NCI-H187 (cell line): ENCODE measurements around the gene RPS6KA2.
"Not testable (repeated sequence)": the region's sequence is repeated elsewhere in the genome, so short reads cannot be mapped to it uniquely, and the experiment has no call there.

ENCODE experiments used
- DNase-seq, 2 experiments: peaks; one replicate each; lab custom pipeline; 2025; lab: John Stamatoyannopoulos, UW

Gene RPS6KA2

DNA sequence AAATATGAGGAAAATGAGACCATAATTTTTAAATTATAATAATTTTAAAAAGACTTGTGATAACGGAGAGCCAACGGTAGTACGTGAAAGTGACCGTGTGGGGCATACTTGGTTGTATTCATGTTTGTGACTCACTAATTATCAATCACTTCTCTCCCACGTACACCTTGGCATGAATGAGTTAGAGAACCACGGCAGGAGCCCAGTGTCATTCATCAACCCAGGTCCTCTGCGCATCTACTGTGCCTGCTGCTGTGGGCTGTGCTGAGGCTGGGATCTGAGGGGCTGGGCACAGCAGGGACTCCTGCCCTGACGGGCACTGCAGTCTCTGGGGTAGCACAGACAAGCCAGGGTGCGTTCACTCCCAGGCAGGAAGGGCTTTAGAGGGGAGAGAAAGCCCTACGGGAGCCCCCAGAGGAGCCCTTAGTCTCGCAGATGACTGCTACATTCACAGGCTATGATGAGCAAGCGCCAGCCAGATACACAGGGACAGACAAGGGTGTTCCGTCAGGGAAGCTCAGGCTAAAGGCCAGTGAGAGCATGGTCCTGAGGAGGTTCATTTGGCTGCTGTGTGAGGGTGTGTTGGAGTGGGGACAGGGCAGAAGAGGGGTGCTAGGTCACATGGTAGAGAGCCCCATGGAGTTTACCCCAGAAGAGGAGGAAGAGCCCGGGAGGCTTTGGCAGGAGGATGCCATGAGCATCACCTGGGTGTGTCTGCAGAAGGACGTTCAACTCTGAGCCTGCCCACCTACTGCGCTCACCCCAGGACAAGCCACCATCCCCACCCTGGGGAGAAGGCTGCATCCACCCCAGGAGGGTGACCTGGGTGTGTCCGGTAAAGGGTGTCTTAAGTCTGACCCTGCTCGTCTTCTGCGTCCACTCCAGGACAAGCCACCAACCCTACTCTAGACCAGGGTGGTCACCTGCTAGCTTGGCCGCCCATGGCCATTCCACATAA, 8.2 kb upstream of the RPS6KA2 start:
- DNase-seq: no peak

DNA sequence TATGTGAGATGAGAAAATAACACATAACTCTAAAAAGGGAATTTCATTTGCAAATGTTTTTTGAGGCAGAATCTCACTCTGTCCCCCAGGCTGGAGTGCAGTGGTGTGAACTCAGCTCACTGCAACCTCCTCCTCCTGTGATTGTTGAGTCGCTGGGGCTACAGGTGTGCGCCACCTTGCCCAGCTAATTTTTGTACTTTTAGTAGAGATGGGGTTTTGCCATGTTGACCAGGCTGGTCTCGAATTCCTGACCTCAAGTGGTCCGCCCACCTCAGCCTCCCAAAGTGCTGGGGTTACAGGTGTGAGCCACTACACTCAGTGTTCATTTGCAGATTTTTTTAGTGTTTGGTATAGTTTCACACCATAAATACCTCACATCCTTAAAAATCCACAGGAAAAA, 7.5 kb upstream of the RPS6KA2 start:
- not testable (repeated sequence) for DNase-seq

DNA sequence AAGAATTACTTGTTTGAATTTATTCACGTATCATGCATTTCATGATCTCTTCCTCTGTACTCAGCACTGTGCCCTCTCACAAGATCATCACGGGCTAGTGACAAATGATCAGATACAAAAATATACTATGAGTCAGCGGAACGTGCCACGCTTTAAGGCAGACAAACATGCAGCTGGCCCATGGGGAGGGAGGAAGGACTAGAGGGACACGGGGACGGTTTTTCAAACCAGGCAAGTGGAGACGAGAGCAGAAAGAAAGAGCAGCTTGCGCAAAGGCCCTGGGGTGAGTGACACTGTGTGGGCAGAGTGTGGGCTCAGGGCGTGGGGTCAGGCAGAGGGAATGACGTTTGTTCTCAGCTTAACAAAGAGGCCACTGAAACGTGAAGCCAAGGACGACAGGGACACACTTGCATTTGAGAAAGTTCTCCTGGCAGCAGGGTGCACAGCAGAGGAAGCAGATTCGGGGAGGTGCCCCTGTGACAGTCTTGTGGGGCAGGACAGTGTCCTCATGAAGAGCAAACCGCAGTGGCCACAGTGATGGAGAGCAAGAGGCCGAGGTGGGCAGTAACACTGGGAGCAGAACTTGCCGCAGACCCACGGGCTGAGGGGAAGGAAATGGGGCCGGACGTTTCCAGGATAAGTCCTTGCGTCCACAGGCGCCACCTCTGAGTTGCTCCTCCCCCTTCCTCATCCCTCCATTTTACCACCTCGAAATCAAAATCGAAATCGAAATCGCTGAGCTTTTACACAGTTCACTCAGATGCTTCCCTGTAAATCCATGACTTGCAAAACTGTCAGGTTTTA, 6.9 kb upstream of the RPS6KA2 start:
- no peak for DNase-seq

DNA sequence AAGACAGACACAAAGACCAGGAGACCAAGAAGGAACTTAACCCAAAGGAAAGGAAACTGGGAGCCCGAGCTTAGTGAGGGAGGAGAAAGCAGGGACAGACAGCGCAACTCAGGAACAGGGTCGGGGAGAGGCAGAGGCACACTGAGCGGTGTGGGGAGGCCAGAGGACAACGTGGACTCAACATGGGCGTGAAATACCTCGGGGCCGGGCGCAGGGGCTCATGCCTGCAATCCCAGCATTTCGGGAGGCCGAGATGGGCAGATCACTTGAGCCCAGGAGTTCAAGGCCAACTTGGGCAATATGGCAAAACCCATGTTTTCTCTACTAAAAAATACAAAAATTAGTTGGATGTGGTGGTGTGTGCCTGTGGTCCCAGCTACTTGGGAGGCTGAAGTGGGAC, 5.7 kb upstream of the RPS6KA2 start:
- no peak for DNase-seq

DNA sequence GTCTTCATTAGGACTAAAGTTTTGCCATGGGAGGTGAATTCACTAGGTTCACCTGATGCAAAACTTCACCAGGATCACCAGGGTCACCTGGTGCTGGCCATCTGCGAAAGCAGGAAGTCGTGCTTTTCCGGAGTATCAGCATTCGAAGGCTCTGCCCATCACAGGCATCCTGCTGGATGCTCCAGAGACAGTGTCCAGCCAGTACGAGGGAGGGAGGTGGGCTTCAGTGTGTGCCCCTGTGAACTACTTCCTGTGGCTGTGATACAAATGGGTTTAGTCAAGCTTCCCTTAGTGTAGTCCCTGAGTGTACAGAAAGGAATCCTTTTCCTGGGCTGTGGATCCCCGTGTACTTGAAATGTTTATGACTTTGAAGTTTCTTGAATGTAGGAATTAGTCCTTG, 3.4 kb upstream of the RPS6KA2 start:
- DNase-seq: no peak

DNA sequence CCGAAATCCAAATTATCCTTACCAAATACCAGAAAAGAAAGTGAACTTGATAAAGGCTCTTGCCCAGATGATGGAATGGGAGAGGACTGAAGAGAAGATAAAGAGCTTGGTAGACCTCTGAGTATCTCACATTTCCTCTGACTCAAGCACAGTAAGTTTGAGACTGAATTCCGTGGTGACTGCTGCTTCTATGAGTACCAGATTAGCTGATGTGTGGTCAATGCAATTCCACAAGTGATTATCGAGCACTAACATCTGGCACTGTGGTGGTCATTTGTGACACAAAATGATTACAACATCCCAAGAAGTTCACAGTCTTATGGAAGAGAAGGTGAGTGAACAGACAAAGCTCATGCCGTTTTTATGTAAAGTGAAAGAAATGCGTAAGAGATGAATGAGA, 2.6 kb upstream of the RPS6KA2 start:
- no peak for DNase-seq

DNA sequence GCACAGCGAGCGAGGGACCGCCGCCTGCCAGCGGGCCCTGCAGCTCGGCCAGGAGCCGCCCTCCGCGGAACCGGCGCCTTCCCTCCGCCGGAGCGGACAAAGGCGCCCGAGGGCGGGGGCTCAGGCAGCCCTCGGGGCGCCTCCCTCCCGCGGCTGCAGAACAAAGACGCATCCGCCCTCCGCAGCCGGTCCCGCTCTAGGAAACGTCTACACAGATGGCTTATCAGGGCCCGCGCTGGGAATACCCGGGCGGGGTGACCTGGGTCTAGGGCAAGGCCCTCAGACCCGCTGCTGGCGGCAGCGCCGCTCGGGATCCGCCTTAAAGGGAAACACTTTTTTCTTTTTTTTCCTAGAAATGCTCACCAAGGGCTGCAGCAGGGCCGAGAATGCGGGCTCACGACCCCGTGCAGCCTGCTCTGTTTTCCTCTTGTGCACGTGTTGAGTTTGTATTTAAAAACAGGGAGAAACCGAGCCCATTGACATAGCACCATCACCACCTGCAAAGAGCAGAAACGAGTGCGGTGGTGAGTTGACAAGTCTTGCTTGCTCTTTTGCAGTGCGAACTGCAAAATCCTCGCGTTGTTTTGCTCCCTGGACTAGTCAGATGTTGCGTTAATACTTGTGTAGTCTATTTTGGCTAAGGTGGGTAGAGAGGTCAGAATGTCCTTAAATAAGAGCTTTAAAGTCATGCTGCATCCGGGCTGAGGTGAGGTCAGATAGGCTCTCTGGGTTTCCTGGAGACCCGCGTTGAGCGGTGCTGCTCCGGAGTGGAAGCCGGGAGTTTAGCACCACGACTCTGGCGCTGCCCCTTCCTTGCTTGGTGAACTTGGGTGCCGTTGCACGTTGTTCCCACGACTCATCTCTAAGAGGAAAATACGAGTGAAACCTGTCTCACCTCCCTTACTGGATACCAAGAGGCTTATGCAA, 1.1 kb upstream of the RPS6KA2 start:
- DNase-seq: peak; percentile 28 to 58

DNA sequence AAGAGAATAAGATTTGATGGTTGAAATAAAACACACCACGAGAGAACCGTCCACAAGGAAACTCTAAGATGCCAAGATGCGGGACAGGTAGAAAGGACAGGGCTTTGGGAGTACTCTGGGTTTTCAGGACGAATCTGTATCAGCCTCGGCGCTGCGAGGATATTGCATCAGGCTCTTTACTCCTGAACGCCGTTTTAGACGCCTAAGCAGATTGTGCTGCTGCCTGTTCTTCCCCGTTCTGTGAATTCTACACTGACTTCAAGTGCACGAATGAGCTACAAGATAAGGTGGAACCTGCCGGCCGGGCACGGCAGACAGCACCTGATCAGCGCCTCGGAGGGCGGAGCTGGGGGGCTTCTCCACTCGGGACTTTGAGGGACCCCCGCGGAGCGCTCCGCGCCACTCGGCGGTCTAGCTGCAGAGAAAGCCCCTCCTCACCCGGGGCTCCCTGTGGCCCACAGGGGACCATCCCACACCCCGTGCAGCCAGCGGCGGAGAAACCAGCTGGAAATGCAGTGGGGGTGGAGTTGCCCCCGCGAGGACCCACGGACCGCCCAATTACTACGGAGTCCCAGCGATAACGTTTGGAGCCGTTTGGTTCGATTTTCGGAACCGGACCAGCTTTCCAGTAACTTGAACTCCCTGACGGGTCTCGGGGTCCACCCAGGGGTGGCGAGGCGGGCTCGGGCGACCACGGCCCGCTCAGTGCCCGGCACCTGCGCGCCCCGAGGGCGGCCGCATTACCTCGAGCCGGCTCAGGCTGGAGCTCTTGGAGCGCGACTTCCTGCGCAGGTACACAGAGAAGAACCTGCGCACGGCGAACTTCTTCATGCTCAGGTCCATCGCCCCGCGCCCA, 646 bp downstream of the RPS6KA2 start:
- DNase-seq: no peak

DNA sequence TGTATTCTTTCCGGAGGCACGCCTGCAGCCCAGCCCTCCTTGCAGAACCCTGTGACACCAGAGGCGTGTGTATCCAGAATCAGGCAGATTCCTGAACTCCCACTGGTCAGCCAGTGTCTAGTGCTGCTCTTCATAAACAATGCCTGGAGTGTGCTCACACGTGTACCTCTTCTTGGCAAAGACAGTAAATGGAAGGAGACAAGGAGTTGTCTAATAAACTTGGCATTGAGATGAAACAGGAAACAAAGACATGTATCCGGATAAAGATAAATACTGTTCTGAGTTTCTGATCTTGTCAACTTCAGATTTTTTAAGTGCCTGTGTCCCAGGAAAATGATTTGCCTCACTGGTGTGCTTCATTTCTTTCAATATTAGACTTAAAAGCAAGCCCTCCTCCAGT, 1.7 kb downstream of the RPS6KA2 start:
- no peak for DNase-seq

DNA sequence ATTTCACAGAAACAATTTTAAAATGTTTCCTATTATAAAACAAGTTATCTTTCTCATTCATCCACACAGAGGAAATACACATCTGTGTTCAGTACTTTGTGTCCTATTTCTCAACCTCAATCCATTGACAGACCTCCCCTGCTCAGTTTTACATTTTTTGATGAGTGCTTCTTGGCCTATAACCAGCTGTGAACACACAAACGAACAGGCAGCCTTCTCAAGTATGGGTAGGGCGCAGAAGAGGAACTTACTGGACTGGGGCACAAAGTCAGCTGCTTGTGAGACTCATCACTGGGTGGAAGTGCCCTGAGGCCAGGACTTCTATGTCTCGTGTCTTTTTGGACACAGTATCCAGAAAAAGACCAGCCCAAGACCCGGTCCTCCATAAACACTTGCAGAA, 2.8 kb downstream of the RPS6KA2 start:
- no peak for DNase-seq

DNA sequence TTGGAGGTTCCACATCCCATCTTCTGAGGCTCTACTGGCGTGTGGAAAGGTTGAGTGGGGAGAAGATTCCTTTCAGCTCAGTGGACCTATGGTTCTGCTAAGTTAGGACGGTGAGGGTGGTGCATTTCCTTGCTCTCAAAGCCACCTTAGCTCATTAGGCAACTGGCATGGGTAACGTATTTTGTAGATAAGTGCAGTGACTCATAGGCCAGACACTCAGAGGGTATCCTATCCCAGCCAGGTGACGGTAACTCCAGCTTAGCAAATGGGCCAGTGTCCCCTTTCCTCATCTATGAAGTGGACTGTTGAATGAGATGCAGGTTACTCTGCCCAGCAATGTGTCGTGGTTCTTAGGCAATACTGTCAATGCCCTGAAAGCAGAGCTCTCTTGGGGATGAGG, 3.7 kb downstream of the RPS6KA2 start:
- DNase-seq: no peak

DNA sequence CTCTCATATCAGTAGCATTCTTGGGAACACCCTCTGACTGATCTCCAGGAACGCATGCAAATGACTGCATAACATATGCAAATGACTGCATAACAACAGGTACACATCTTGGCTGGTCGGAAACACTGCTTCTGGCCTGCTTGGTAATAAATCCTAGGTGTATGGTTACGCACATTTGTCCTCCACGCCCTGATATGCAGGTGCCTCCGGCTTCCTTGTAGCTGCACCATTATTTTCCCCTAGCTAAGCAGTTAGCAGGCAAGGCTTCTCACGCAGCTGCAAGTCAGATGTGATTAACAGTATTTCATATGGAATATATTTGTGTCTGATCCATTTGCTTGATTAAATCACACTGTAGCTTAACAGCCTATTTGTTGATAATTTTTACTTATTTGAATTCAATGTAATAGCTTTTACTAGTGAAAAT, 5.9 kb downstream of the RPS6KA2 start:
- no peak for DNase-seq

DNA sequence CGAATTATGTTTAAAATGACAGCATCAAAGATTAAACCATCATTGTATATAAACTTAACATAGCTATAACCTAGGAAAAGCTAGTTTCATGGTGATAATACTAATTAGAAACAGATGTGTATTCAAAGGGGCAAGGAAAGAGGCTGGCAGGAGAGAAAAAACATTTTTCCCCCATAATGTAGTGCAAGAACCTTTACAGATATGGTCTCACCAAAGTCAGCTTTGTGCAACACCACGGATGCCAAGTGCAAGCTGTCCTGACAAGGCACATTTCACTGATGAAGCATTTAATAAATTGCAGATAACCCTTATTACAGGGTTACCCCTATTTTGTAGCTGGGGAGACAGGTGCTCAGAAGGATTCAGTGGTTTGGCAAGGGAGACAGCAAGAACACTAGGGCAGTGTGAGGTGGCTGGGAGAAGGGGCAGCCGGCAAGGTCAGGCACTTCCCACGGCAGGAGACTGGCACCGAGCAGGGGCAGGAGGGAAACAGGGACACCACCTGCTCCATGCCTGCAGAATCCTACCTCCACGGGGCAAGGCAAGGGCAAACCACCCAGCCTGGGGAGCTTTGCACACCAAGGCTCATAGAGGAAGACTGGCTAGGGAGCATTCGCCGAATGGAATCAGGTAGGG, 6.5 kb downstream of the RPS6KA2 start:
- DNase-seq: no peak

DNA sequence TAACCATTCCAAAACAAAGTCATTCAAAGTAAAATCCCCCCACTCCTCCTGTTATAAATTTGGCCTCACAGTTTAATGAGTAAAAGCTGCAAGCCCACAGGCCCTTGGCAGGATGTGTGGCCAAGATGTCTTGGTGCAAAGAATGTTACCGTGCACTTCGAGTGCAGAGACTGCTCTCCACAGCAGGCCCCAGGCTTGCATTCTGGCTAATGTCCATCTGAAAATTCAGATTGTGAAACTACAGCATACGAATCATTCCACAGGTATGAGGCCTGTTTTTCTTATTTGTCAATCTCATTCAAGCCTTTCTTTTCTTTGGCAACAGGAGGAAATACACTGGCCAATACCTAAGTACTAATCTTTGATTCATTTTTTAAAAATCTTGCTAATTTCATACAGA, 7.1 kb downstream of the RPS6KA2 start:
- no peak for DNase-seq

DNA sequence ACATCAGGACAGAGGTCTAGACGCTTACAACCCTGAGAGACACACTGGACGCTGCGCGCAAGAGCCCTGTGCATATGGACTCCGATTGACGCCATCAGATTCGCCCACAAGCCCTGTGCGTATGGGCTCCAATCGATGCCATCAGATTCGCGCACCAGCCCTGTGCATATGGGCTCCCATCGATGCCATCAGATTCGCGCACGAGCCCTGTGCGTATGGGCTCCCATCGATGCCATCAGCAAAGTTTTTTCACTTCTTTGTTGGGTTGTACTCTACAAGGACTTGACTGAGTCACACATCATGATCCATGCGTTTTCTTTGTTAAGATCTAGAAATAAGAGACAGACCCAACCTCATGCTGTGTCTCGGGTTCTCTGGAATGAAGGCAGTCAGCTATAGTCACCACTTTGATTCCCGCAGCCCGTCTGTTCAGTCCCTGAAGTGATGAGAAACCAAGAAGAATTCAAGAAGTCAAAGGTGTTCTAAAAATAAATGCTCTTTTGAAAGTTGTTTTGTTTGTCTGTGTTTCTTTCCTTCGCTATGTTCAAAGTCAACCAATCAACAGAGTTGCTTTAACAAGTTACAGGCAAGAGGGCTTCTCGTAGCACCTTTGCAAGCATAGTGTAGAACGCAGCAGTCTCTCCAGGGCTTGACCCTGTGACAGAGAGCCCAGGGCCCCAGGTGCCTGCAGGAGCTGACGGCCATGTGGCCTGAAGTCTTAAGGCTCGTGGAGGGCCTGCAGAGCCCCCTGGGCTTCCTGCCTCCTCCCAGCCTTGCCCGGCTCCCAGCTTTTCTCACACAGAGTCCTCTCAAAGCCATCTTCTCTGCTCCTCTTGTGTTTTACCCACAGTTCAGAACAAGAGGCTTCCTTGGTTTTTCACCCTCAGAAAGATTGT, 7.9 kb downstream of the RPS6KA2 start:
- DNase-seq: no peak

DNA sequence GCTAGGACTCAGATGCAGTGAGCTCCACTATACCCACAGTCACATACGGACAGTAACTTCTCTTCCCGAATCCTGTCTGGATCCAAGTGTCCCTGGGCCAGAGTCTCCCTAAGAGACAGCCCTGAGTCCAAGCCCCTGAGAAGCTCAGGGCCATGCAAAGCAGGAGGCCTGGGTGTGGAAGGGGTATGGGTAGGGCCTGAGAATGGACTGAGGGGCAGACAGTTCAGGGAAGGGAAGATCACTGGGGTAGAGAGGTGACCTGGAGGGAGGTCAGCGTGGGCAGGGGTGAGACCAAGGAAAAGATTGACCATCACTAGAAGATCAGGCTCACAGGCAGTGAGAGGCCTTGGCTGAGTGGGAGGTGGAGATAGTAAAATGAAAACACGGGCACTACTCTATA, 8.8 kb downstream of the RPS6KA2 start:
- no peak for DNase-seq

DNA sequence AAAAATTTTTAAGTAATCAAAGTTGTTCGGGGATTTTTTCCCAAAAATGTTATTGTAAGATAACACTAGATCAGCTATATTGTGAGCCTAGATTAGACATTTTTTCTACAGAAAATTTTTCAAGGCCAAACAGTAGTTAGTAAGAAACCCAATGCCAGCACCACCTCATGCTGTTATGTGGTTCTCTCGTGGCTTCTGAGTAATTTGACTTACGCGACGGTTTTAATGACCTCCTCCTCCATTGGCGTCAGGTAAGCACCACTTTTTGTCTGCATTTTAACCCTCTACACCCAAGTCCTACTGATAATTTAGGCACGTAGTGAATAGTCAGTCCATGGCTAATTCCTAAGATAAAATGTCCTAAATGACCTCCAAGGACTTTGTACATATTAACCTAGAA, 9.7 kb downstream of the RPS6KA2 start:
- no peak for DNase-seq

DNA sequence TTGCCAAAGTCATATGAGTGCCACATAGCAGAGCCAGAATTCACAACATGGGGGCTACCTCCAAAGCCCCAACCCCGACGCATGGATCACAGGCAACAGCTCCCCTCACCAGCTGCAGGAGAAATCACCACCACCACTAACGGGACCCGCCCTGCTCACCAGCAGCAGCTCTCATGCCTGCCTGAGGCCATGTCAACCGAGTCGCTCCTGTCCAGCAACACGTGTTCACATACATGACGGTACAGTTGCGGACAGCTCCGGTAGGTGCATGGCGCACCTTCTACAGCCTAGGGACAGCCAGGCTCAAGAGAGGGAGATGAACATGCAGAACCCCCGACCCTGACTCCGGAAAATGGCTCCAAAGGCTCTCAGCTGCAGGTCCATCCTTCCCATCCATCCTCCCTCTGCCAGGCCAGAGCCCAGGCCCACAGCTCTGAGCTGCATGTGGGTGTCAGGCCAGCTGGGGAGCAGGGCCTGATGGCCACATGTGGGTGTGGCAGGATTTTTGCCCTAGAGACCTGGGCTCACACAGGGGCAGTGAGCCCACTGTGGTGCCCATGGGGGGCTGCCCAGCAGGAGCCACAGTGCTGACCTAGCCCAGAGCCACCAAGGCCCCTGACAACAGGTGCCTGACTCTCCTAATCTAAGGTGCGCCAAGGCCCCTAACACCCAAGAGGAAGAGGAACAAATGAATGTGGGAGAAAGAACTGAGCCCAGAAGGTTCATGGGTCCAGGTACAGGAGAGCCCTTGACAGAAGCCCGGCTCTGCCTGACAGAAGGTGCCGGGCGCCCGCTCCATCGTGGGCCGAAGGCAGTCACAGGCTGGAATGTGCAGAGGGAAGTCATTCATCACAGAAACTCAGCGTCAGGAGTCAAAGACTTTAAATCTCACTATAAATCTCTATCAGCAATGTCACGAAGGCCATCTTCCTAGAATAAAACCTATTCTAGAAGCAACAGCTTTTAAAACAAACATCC, 10.5 kb downstream of the RPS6KA2 start:
- no peak for DNase-seq
